Measurements from ENCODE around the gene ZHX3.
A peak's percentile ranks its signal among the peaks of the same experiment; 100 is the strongest.

Gene ZHX3

GRCh38 chr20:41300383-41300782 is 17.1 kb downstream of the ZHX3 start:
- ChIA-PET POLR2A (ENCODE audit: low non-redundant PET) (no interaction called here), CTCF (no interaction called here)
- TF ChIP-seq CTCF (conservative IDR thresholded peaks at IDR 0.05; ENCODE audit: low read depth), result no peak
- peak overlapping the region; percentile 23; the same call in 1 of the 2 replicates for H3K27ac ChIP-seq
- no peak for DNase-seq (ENCODE audit: low spot score)

DNA sequence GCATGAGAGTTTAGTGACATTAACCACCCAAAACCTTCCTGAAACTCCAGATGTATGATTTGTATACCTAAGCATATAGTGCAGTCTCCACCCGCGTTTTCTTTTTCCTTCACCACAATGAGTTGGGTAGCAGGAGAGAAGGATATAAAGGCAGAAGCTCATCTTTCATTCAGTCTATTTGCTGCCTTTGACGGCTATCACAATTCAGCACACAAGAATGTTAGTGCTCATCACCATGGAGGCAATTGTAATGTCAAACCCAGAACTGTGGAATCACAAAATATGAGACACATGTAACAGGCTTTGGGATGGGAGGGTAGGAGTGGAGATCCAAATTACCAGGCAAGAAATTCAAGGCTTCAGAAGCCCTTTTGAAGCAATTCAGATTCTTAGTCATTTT is 17.6 kb downstream of the ZHX3 start:
- no peak overlapping the region for H3K27ac ChIP-seq
- no peak for DNase-seq (ENCODE audit: low spot score)
- no peak for TF ChIP-seq CTCF (conservative IDR thresholded peaks at IDR 0.05; ENCODE audit: low read depth)
- POLR2A ChIA-PET (ENCODE audit: low non-redundant PET), result no interaction called here
- CTCF ChIA-PET, result no interaction called here

DNA sequence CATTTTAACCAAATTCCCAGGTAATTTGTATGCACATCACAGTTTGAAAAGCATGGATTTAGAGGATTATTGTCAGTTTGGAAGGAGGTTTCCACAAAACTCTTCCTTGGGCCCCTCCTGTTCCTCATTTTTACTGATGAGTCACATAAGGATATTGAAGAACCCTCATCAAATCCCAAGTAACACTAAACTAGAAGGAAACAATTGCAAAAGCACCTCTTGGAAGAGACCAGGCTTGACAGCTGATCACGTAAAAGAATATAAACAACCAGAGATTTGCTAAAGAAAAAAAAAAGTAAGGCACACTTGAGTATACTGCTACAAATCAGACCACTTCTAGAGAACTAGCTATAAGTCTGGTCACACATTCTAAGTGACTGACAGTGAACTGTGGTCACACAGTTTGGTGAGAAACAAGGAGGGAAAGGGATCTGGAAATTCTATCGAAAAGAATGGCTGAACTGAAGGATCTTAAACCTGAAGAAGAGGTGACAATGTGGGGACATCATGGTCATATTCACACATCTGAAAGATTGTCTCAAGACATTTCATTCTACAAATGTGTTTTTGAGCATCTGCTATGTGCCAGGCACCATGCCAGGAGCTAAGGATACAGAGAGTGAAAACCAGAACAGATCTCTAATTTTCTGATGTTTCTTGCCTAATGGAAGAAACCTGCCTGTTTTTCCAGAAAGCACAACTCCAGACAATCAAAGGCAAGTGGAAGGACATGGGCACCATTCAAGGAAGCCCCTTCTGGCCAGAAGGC is 24.1 kb downstream of the ZHX3 start:
- ChIA-PET POLR2A (ENCODE audit: low non-redundant PET) (no interaction called here), CTCF (interaction anchor here (0.6 to 1.1 kb wide), 5 partner anchors 17 to 585 kb away, joined by 3 to 4 read pairs (median 3); no protein-coding TSS in a partner anchor)
- H3K27ac ChIP-seq, result no peak overlapping the region
- DNase-seq (ENCODE audit: low spot score), result no peak
- no peak for TF ChIP-seq CTCF (conservative IDR thresholded peaks at IDR 0.05; ENCODE audit: low read depth)

DNA sequence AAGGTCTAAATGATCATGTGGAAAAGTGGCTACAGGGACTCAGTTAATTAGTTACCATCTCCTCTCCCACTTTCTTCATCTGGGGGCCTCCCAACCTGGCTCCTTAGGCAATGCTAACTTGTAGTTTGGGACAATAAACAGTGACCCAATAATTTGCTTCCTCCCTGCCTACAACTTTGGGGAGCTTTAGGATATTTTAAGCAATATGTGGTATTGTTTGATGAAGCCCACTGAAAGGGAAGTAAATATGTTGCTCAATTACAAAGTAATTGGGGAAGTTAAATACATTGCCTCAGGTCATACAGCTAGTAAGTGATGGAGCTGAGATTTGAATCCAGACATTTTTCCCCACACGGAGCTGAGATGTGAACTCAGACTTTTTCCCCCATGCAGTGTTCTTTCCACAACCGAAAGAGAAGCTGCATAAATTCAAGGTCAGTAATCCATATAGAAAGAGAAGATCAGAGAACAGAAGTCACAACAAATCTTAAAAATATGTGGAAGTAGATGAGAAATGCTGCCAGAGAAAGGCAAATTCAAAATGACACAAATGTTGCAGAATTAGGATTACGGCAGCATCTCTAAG is 26.6 kb downstream of the ZHX3 start:
- H3K27ac ChIP-seq, result no peak overlapping the region
- no peak for DNase-seq (ENCODE audit: low spot score)
- ChIA-PET POLR2A (ENCODE audit: low non-redundant PET) (no interaction called here), CTCF (interaction anchor here (0.6 kb wide), 1 partner anchor 19 kb away, joined by 3 read pairs; no protein-coding TSS in a partner anchor)
- TF ChIP-seq CTCF (conservative IDR thresholded peaks at IDR 0.05; ENCODE audit: low read depth), result no peak

- ChIA-PET CTCF (interaction anchor here (0.5 kb wide), 1 partner anchor 675 kb away, joined by 3 read pairs; no protein-coding TSS in a partner anchor), POLR2A (ENCODE audit: low non-redundant PET) (no interaction called here)
- H3K27ac ChIP-seq, result no peak overlapping the region
- DNase-seq (ENCODE audit: low spot score), result peak; percentile 46
- no peak for TF ChIP-seq CTCF (conservative IDR thresholded peaks at IDR 0.05; ENCODE audit: low read depth)
These were observed 30.2 kb downstream of the ZHX3 start for GRCh38 chr20:41287327-41287726.

- no peak for DNase-seq (ENCODE audit: low spot score)
- no peak overlapping the region for H3K27ac ChIP-seq
- ChIA-PET CTCF (no interaction called here), POLR2A (ENCODE audit: low non-redundant PET) (no interaction called here)
- TF ChIP-seq CTCF (conservative IDR thresholded peaks at IDR 0.05; ENCODE audit: low read depth), result no peak
These were observed 31.2 kb downstream of the ZHX3 start for GRCh38 chr20:41286240-41286851.
